Mesothelial cell of epicardium (in vitro differentiated cells): ENCODE data around the gene UBC. TPM values are rescaled to one million over a fixed set of nuclear protein-coding genes. Genes with fewer than 3 reads are reported as not detected.

Source experiments
- DNase-seq, 2 experiments: peaks; one replicate each; pipeline ENCODE4 v3.0.0; 2021; ENCODE audit warnings: low spot score in 2 of 2; ENCODE audit not compliant: unreplicated experiment in 2 of 2
- H3K27ac Mint-ChIP-seq: 2 replicates; pipeline ENCODE4 v1.8.0; 2021; ENCODE audit warnings: mixed read lengths
- H3K27me3 Mint-ChIP-seq: 2 replicates; pipeline ENCODE4 v1.8.0; 2021; ENCODE audit warnings: low read depth, mixed read lengths
- H3K36me3 Mint-ChIP-seq: 2 replicates; pipeline ENCODE4 v1.8.0; 2021; ENCODE audit warnings: mixed read lengths
- H3K4me1 Mint-ChIP-seq: 2 replicates; pipeline ENCODE4 v1.8.0; 2021; ENCODE audit warnings: mixed read lengths
- H3K4me3 Mint-ChIP-seq: 2 replicates; pipeline ENCODE4 v1.8.0; 2021; ENCODE audit warnings: mild to moderate bottlenecking, moderate library complexity, mixed read lengths
- H3K9me3 Mint-ChIP-seq: 2 replicates; pipeline ENCODE4 v1.8.0; 2021; ENCODE audit warnings: mixed read lengths
- CTCF ChIP-seq: fragments of 200-600 bp; sonication (generic); IDR thresholded peaks from one replicate; pipeline ENCODE4 v1.5.0; 2021; ENCODE audit warnings: antibody characterized with exemption; ENCODE audit not compliant: unreplicated experiment
- total RNA-seq: library from RNA; stranded (reverse); gene quantifications from 3 replicates; pipeline ENCODE4 v1.2.1, GENCODE V29; 2021

The UBC gene
- total RNA-seq, 1 donor from 2014 or later = 718 TPM

GRCh38 chr12:124953689-124954405 is 39.4 kb upstream of the UBC start:
- H3K9me3 Mint-ChIP-seq = no peaks in the 10 kb centered on the region
- peaks cover 33% of the 10 kb centered on the region for H3K36me3 Mint-ChIP-seq
- H3K4me3 Mint-ChIP-seq = no peak overlapping the region
- no peaks in the 10 kb centered on the region for H3K27me3 Mint-ChIP-seq
- no peak overlapping the region for H3K27ac Mint-ChIP-seq
- no peak for DNase-seq
- TF ChIP-seq CTCF = no peak
- H3K4me1 Mint-ChIP-seq = no peaks in the 10 kb centered on the region

- Mint-ChIP-seq H3K4me1 (no peaks in the 10 kb centered on the region), H3K27ac (no peak overlapping the region), H3K36me3 (peaks cover 30% of the 10 kb centered on the region), H3K4me3 (no peak overlapping the region), H3K9me3 (no peaks in the 10 kb centered on the region), H3K27me3 (no peaks in the 10 kb centered on the region)
- no peak for TF ChIP-seq CTCF
- no peak for DNase-seq
Observed at GRCh38 chr12:124952801-124953200, 38.4 kb upstream of the UBC start.

GRCh38 chr12:124952295-124952694 is 37.8 kb upstream of the UBC start:
- H3K27me3 Mint-ChIP-seq = no peaks in the 10 kb centered on the region
- H3K4me3 Mint-ChIP-seq = no peak overlapping the region
- DNase-seq = no peak
- TF ChIP-seq CTCF = no peak
- H3K4me1 Mint-ChIP-seq = no peaks in the 10 kb centered on the region
- H3K9me3 Mint-ChIP-seq = no peaks in the 10 kb centered on the region
- no peak overlapping the region for H3K27ac Mint-ChIP-seq
- peaks cover 27% of the 10 kb centered on the region for H3K36me3 Mint-ChIP-seq

DNA sequence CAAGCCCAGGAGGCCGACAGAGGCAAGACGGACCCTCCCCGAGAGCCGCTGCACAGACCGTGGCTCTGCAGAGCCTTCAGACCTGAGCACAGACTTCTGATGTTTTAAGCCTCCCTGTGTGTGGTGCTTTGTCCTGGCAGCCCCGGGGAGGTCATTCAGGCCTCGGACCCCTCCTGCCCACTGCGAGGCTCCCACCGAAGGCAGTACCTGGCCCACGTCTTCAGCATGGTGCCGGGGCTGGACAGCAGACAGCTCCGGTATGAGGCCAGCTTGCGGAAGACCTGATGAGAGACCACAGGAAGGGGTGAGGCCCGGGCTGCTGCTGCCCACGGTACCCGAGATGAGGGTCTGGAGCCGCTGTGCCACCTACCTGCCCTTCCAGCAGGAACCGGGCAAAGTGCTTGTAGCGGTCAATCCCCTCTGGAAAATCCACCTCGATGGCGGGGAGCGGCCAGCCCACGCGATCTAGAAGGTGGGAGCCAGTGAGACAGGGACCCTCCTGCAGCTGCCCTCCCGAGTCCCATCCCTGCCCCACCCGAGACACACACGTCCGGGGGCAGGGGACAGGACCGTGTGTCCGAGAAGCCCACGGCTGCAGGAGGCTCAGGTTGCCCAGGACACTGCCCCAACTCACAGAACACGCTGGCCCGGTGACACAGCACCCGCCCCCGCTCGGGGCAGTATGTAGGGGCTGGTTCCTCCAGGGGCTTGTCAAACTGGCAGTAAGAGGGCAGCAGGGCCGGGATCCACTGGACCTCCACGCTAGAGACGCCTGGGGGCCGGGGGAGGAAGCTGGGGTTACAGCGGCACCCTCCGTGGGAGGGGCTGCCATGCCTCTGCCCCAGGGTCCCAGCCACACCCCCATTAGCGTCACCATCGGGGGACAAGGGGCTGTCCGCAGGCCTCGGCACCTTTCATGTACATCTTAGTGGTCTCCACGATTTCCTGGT is 35.6 kb upstream of the UBC start:
- Mint-ChIP-seq H3K27me3 (no peaks in the 10 kb centered on the region), H3K4me1 (no peaks in the 10 kb centered on the region), H3K27ac (no peak overlapping the region), H3K36me3 (peaks cover 30% of the 10 kb centered on the region), H3K4me3 (no peak overlapping the region), H3K9me3 (no peaks in the 10 kb centered on the region)
- DNase-seq = no peak
- no peak for TF ChIP-seq CTCF

DNA sequence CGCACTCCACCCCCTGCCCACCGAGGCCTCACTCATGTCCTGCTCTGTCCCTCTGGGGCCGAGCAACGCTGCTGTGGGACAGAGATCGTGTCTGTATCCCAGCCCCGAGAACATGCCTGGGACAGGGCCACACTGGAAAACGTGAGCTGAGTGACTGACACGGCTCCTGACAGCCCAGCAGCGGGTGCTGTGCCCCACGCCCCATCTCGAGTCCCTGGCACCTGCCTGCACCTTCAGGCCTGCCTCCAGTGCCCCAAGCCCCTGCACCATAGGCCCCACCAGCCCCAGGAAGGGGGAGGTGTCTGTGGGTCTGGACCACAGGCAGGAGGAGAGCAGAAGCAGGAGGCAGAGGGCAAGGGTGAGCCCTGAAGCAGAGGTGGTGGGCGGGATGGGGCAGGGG is 34.6 kb upstream of the UBC start:
- Mint-ChIP-seq H3K27ac (no peak overlapping the region), H3K4me3 (no peak overlapping the region), H3K27me3 (no peaks in the 10 kb centered on the region), H3K36me3 (peaks cover 25% of the 10 kb centered on the region), H3K4me1 (no peaks in the 10 kb centered on the region), H3K9me3 (no peaks in the 10 kb centered on the region)
- no peak for DNase-seq
- TF ChIP-seq CTCF = no peak
